Heart left ventricle (tissue), 16 donors: ENCODE results near the gene XIAP. TPM values are rescaled to one million over a fixed set of nuclear protein-coding genes. Genes with fewer than 3 reads are reported as not detected.
A peak's percentile ranks its signal among the peaks of the same experiment; 100 is the strongest.
"Not testable (repeated sequence)": the region's sequence is repeated elsewhere in the genome, so short reads cannot be mapped to it uniquely, and the experiment has no call there.

Experiments used
- ATAC-seq, 4 donors: fragments of 200-7000 bp; cut with Tn5 transposase; one replicate each; pipeline ENCODE4 v1.9.1; 2020 to 2022; ENCODE audit warnings: moderate library complexity in 4 of 4, mild to moderate bottlenecking in 3 of 4, moderate number of reproducible peaks in 1 of 4
- DNase-seq, 5 donors: peaks; one replicate each; pipeline ENCODE4 v3.0.0-alpha.2; 2020
- H3K27ac ChIP-seq, 12 donors: fragments of 200-600 bp; sonication (generic) in 4 of 12; one replicate each; pipeline versions ENCODE4 v1.5.0 to v1.8.0; 2016 to 2022; ENCODE audit warnings: mild to moderate bottlenecking in 2 of 12
- H3K27me3 ChIP-seq, 9 donors: fragments of 200-600 bp; sonication (generic) in 2 of 9; one replicate each; pipeline versions ENCODE4 v1.5.1 to v1.8.0; 2016 to 2022; ENCODE audit warnings: mild to moderate bottlenecking in 3 of 9
- H3K36me3 ChIP-seq, 9 donors: fragments of 200-600 bp; sonication (generic) in 2 of 9; one replicate each; pipeline versions ENCODE4 v1.5.0 to v1.8.0; 2018 to 2022; ENCODE audit warnings: mild to moderate bottlenecking in 2 of 9
- H3K4me1 ChIP-seq, 12 donors: fragments of 200-600 bp; sonication (generic) in 4 of 12; one replicate each; pipeline versions ENCODE4 v1.5.0 to v1.8.0; 2016 to 2022; ENCODE audit warnings: mild to moderate bottlenecking in 3 of 12
- H3K4me3 ChIP-seq, 12 donors: fragments of 200-600 bp; sonication (generic) in 4 of 12; one replicate each; pipeline versions ENCODE4 v1.5.0 to v1.8.0; 2017 to 2022; ENCODE audit warnings: mild to moderate bottlenecking in 9 of 12, moderate library complexity in 4 of 12
- H3K9me3 ChIP-seq, 12 donors: fragments of 200-600 bp; sonication (generic) in 4 of 12; one replicate each; pipeline versions ENCODE4 v1.5.0 to v1.8.0; 2016 to 2022; ENCODE audit warnings: mild to moderate bottlenecking in 1 of 12
- POLR2A ChIP-seq, 2 donors: fragments of 450-650 bp; IDR thresholded peaks; one replicate each; pipeline ENCODE4 v1.6.1; 2017; ENCODE audit warnings: antibody characterized with exemption in 2 of 2, mild to moderate bottlenecking in 2 of 2, moderate library complexity in 2 of 2
- WGBS, 4 donors: extraction: QIAGEN DNeasy Blood & Tissue Kit in 2 of 4; methylation state at CpG; one replicate each; pipeline versions ENCODE4 v1.1.5 to v1.1.7; 2013 to 2018; 5-methylcytosine and 5-hydroxymethylcytosine counted together
- intact Hi-C, 10 donors: fragments of 100-400 bp; cut with DNase I; formaldehyde crosslinking; loops; one replicate each; pipeline versions ENCODE4 v1.11.1 to v1.14.2; 2022
- polyA plus RNA-seq, 2 donors: library from polyadenylated mRNA; stranded (reverse); fragments of 200-250 nt; gene quantifications; one replicate each; pipeline ENCODE4 v1.2.3, GENCODE V29; 2013
- total RNA-seq, 9 donors: library from RNA; depleted of rRNA in 2 of 9; stranded (reverse); fragments of >200 nt in 2 of 9; fragmentation: NEBNext Ultra II Directional in 3 of 9; extraction: Animal tissue kit (Norgen Biotek cat#: 25700) in 3 of 9; gene quantifications; one replicate each; pipeline versions ENCODE4 v1.1.0 to v1.2.4, GENCODE V29; 2016 to 2023
- TF ChIP-seq, protein P1 (sequence below), 12 donors: fragments of 200-600 bp; sonication (generic) in 4 of 12; IDR thresholded peaks; one replicate each; pipeline versions ENCODE4 v1.5.0 to v1.8.0; 2018 to 2022; ENCODE audit warnings: antibody characterized with exemption in 12 of 12, mild to moderate bottlenecking in 5 of 12
- donor health status: ischemic (EF 13 %, LVEDD 7.1; RV severe dilation, severe dysfunction).
- donor health status: healthy with polysubstance abuse.
- donor health status: DM: no; HTN: yes; CAD: no.
- donor health status: DM: no; HTN: no; CAD: no.
- donor health status: ischemic (EF 25% LVEDD 6.9; RV normal size, moderate dysfunction).
- donor health status: ischemic (EF 25% LVEDD 5.7; RV mildly dilated, moderate dysfunction).
- donor health status: healthy.
- donor health status: DM: yes; HTN: yes; CAD: no.
- donor health status: ischemic (EF 35%, LVEDD 5.7; RV mildly dilated, moderate dysfunction).
- donor health status: nonischemic (EF 11% LVEDD 7.7; RV severe dilation, severe dysfunction).
- donor health status: DM: yes; HTN: yes; CAD: no.
- donor health status: PGD.
- donor health status: ischemic (EF 29% LVEDD 5.4; RV normal size, mild dysfunction).
- donor health status: nonischemic (EF 23%, LVEDD 6.1; RV moderate dilation, normal function).

XIAP gene
- total and polyA plus RNA-seq, 11 donors: 6.8 to 44.3 (median 23.9) TPM

DNA sequence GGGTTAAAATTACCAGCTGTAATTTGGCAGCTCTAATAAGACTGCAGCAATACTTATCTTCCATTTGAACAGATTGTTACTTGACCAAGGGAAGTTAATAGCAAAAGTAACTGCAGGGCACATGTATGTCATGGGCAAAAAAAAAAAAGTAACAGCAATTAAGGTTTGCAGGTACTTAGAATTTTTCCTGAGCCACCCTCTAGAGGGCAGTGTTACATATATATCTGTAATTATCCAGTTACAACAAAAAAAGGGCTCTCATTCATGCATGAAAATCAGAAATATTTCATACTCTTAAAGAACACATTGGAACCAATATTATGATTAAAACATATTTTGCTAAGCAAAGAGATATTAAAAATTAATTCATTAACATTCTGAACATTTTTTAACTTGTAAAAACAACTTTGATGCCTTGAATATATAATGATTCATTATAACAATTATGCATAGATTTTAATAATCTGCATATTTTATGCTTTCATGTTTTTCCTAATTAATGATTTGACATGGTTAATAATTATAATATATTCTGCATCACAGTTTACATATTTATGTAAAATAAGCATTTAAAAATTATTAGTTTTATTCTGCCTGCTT lies 25.1 kb downstream of the XIAP start:
- intact Hi-C loops: no loop called here
- Histone ChIP-seq H3K36me3 (peaks cover 0 to 35% (median 18%) of the 10 kb centered on the region in 9 donors), H3K27ac (no peak overlapping the region), H3K4me1 (no peaks in the 10 kb centered on the region), H3K27me3 (no peaks in the 10 kb centered on the region), H3K9me3 (no peaks in the 10 kb centered on the region), H3K4me3 (no peak overlapping the region)
- DNase-seq: no peak
- ATAC-seq: no peak
- no peak for TF ChIP-seq POLR2A (IDR thresholded peaks at IDR 0.05)
- TF ChIP-seq, protein P1, sequence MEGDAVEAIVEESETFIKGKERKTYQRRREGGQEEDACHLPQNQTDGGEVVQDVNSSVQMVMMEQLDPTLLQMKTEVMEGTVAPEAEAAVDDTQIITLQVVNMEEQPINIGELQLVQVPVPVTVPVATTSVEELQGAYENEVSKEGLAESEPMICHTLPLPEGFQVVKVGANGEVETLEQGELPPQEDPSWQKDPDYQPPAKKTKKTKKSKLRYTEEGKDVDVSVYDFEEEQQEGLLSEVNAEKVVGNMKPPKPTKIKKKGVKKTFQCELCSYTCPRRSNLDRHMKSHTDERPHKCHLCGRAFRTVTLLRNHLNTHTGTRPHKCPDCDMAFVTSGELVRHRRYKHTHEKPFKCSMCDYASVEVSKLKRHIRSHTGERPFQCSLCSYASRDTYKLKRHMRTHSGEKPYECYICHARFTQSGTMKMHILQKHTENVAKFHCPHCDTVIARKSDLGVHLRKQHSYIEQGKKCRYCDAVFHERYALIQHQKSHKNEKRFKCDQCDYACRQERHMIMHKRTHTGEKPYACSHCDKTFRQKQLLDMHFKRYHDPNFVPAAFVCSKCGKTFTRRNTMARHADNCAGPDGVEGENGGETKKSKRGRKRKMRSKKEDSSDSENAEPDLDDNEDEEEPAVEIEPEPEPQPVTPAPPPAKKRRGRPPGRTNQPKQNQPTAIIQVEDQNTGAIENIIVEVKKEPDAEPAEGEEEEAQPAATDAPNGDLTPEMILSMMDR (IDR thresholded peaks at IDR 0.05): peak; percentile 15 to 63 (median 50)

- Histone ChIP-seq H3K4me1 (peaks cover 0 to 2% (median 0%) of the 10 kb centered on the region in 12 donors), H3K27me3 (no peaks in the 10 kb centered on the region), H3K4me3 (no peak overlapping the region), H3K9me3 (no peaks in the 10 kb centered on the region), H3K36me3 (peaks cover 0 to 77% (median 24%) of the 10 kb centered on the region in 9 donors), H3K27ac (no peak overlapping the region)
- DNase-seq: no peak
- WGBS, 4 donors: 59 to 70% (median 64%) methylated on average over 3 of the region's 3 CpGs
- intact Hi-C loops: no loop called here
- TF ChIP-seq POLR2A (IDR thresholded peaks at IDR 0.05): no peak
- TF ChIP-seq, protein P1 (IDR thresholded peaks at IDR 0.05): no peak
- peak in 2 of 4 donors; percentile 76 for ATAC-seq
Observed at GRCh38 chrX:123899701-123900100, 39.8 kb downstream of the XIAP start.

- H3K27me3 ChIP-seq, H3K9me3 ChIP-seq, ATAC-seq, DNase-seq, H3K4me3 ChIP-seq, intact Hi-C loops, H3K27ac ChIP-seq, H3K4me1 ChIP-seq: not testable (repeated sequence)
- H3K36me3 ChIP-seq: peaks cover 0 to 75% (median 21%) of the 10 kb centered on the region in 9 donors
- WGBS, 4 donors: 91 to 100% (median 93%) methylated on average over 7 of the region's 7 CpGs
Observed at GRCh38 chrX:123903261-123903660, 43.4 kb downstream of the XIAP start.

- Histone ChIP-seq H3K36me3 (peaks cover 0 to 79% (median 21%) of the 10 kb centered on the region in 9 donors), H3K4me3 (no peak overlapping the region), H3K27me3 (no peaks in the 10 kb centered on the region), H3K4me1 (peaks cover 0 to 4% (median 0%) of the 10 kb centered on the region in 12 donors), H3K27ac (no peak overlapping the region), H3K9me3 (no peaks in the 10 kb centered on the region)
- intact Hi-C loops: no loop called here
- TF ChIP-seq POLR2A (IDR thresholded peaks at IDR 0.05): no peak
- TF ChIP-seq, protein P1 (IDR thresholded peaks at IDR 0.05): no peak
- DNase-seq (no peak), ATAC-seq (no peak)
- WGBS, 4 donors: 51 to 67% (median 59%) methylated on average over 2 of the region's 2 CpGs
Observed at GRCh38 chrX:123905332-123905731, 45.5 kb downstream of the XIAP start.
